ENCODE data around the gene AP1B1. TPM values are rescaled to one million over a fixed set of nuclear protein-coding genes. Genes with fewer than 3 reads are reported as not detected.
A peak's percentile ranks its signal among the peaks of the same experiment; 100 is the strongest.

The AP1B1 gene
- total and polyA plus RNA-seq, 2 of the 13 experiments (the other 11 are each of a cell fraction or from before 2014, with no cell fraction given) = 26.6 to 29.7 TPM

DNA sequence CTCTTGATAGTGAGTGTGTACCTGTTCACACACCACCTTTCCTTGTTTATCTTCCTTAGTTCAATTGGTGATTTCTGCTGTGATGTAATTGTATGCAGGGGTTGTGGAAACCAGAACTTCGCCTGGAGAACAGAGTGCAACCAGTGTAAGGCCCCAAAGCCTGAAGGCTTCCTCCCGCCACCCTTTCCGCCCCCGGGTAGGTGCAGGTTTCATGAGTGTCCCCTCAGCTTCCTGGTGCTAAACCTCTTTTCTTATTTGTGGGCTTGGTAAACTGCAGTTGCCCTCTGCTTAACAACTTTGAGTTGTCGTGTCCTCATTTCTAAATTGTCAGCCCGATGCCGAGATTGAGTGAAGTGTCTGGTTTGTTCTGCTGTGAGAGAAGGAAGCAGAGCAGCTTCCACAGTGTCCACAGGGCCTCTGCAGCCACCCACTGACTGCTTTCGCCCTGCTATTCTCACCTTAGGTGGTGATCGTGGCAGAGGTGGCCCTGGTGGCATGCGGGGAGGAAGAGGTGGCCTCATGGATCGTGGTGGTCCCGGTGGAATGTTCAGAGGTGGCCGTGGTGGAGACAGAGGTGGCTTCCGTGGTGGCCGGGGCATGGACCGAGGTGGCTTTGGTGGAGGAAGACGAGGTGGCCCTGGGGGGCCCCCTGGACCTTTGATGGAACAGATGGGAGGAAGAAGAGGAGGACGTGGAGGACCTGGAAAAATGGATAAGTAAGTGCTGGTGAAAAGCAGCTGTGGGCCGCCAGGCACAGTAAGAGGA, 89.1 kb downstream of the AP1B1 start:
- WGBS (ENCODE audit: low lambda C conversion rate) = 95% methylated on average over 19 of the region's 19 CpGs
- peaks cover 18% of the 10 kb centered on the region for H3K4me1 ChIP-seq (ENCODE audit: insufficient read depth, low read length)
- ChIA-PET POLR2A (no interaction called here), CTCF (ENCODE audit: low intra/inter-chr PET ratio, low total read pairs) (no interaction called here)
- no peaks in the 10 kb centered on the region for H3K9me3 ChIP-seq (ENCODE audit: low read length)
- FAIRE-seq (no peak), ATAC-seq (no peak), DNase-seq (ENCODE audit: low spot score) (no peak)
- TF ChIP-seq AGO2 (optimal IDR thresholded peaks at IDR 0.05; ENCODE audit: low read depth, low read length) (peak; percentile 84), POLR2AphosphoS5 (IDR thresholded peaks at IDR 0.05; ENCODE audit: low read depth, low read length) (peak; percentile 13; the same call in 1 of the 2 replicates), SP5 (CRISPR knock-in tag; IDR thresholded peaks at IDR 0.05; ENCODE audit: borderline replicate concordance, low read depth) (no peak), PTBP1 (IDR thresholded peaks at IDR 0.05; ENCODE audit: low read depth, low read length, poor library complexity, severe bottlenecking) (no peak)
- in situ Hi-C loops (cut with HindIII; ENCODE audit: extremely low pct_ligation_motif_present, low pct_unique_long_range_greater_than_20kb) = no loop called here
- H3K36me3 ChIP-seq (replicated peaks in 1 of 2; ENCODE audit: control insufficient read depth in 1 of 2, insufficient read depth in 2 of 2, low read length in 2 of 2) = peaks cover 28 to 53% of the 10 kb centered on the region in 2 experiments
- no peaks in the 10 kb centered on the region for H3K27me3 ChIP-seq (ENCODE audit: control insufficient read depth in 1 of 2, insufficient read depth in 2 of 2, low read length in 2 of 2)
- H3K9ac ChIP-seq (ENCODE audit: insufficient read depth, low read depth, low read length) = no peak overlapping the region
- H3K4me2 ChIP-seq (ENCODE audit: low read depth, low read length) = no peak overlapping the region
- H3K27ac ChIP-seq (ENCODE audit: extremely low read length, insufficient read depth, low read length) = no peak overlapping the region
- no peak overlapping the region for H2AFZ ChIP-seq (ENCODE audit: low read length)
- 0 out of 2 replicates have a peak, but pooled peaks cover 9% of the 10 kb centered on the region for H4K20me1 ChIP-seq (ENCODE audit: insufficient read depth, low read length)
- no peak overlapping the region for H3K4me3 ChIP-seq (replicated peaks in 1 of 3; ENCODE audit: insufficient read depth in 1 of 3, low read depth in 2 of 3, low read length in 3 of 3)
- H3K79me2 ChIP-seq (ENCODE audit: insufficient read depth, low read length) = no peaks in the 10 kb centered on the region
- intact Hi-C loops (cut with micrococcal nuclease; ENCODE audit: unreplicated experiment) = no loop called here
- BruUV-seq (replicated peaks) = TSS peak; percentile 63

DNA sequence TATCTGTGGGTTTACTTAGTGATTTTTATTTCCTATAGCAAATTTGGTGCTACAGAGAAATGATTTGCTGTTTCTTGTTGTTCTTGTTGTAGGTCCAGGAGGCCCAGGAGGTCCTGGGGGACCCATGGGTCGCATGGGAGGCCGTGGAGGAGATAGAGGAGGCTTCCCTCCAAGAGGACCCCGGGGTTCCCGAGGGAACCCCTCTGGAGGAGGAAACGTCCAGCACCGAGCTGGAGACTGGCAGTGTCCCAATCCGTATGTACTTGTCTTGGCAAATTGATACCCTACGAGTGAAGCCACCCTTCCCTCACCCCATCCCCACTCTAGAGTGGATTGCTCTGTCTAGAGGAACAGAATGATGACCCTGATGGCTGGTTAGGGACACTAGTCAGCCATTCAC, 89.7 kb downstream of the AP1B1 start:
- H4K20me1 ChIP-seq (ENCODE audit: insufficient read depth, low read length) = 0 out of 2 replicates have a peak, but pooled peaks cover 9% of the 10 kb centered on the region
- H3K9me3 ChIP-seq (ENCODE audit: low read length) = no peaks in the 10 kb centered on the region
- no peak overlapping the region for H3K4me2 ChIP-seq (ENCODE audit: low read depth, low read length)
- TF ChIP-seq RAD21 (CRISPR knock-in tag; IDR thresholded peaks at IDR 0.05) (no peak), PPARG (CRISPR knock-in tag; conservative IDR thresholded peaks at IDR 0.05) (no peak), ZNF136 (CRISPR knock-in tag; IDR thresholded peaks at IDR 0.05; ENCODE audit: low read depth) (no peak), ZNF766 (CRISPR knock-in tag; IDR thresholded peaks at IDR 0.05; ENCODE audit: borderline replicate concordance) (no peak)
- ChIA-PET CTCF (ENCODE audit: low intra/inter-chr PET ratio, low total read pairs) (no interaction called here), POLR2A (no interaction called here)
- no peak overlapping the region for H3K9ac ChIP-seq (ENCODE audit: insufficient read depth, low read depth, low read length)
- H3K79me2 ChIP-seq (ENCODE audit: insufficient read depth, low read length) = no peaks in the 10 kb centered on the region
- H3K4me1 ChIP-seq (ENCODE audit: insufficient read depth, low read length) = peaks cover 11% of the 10 kb centered on the region
- ATAC-seq (no peak), DNase-seq (ENCODE audit: low spot score) (no peak), FAIRE-seq (no peak)
- no TSS peak for BruUV-seq (replicated peaks)
- intact Hi-C loops (cut with micrococcal nuclease; ENCODE audit: unreplicated experiment) = no loop called here
- H3K27ac ChIP-seq (ENCODE audit: extremely low read length, insufficient read depth, low read length) = no peak overlapping the region
- in situ Hi-C loops (cut with HindIII; ENCODE audit: extremely low pct_ligation_motif_present, low pct_unique_long_range_greater_than_20kb) = no loop called here
- no peaks in the 10 kb centered on the region for H3K27me3 ChIP-seq (ENCODE audit: control insufficient read depth in 1 of 2, insufficient read depth in 2 of 2, low read length in 2 of 2)
- no peak overlapping the region for H3K4me3 ChIP-seq (replicated peaks in 1 of 3; ENCODE audit: insufficient read depth in 1 of 3, low read depth in 2 of 3, low read length in 3 of 3)
- H3K36me3 ChIP-seq (replicated peaks in 1 of 2; ENCODE audit: control insufficient read depth in 1 of 2, insufficient read depth in 2 of 2, low read length in 2 of 2) = peaks cover 32 to 60% of the 10 kb centered on the region in 2 experiments
- 96% methylated on average over 4 of the region's 8 CpGs for WGBS (ENCODE audit: low lambda C conversion rate)
- H2AFZ ChIP-seq (ENCODE audit: low read length) = no peak overlapping the region

All from HepG2 (cell line).